IPS-15b (cell line): ENCODE results near the gene WBP1L.
"Not testable (repeated sequence)": the region's sequence is repeated elsewhere in the genome, so short reads cannot be mapped to it uniquely, and the experiment has no call there.

Experiments
- H3K27me3 ChIP-seq: one replicate; pipeline ENCODE4 v1.6.1; 2013; ENCODE audit warnings: low read length; ENCODE audit not compliant: control insufficient read depth, insufficient read depth
- H3K36me3 ChIP-seq: one replicate; pipeline ENCODE4 v1.6.1; 2013; ENCODE audit warnings: low read length; ENCODE audit not compliant: control insufficient read depth, insufficient read depth
- H3K4me1 ChIP-seq: one replicate; pipeline ENCODE4 v1.6.1; 2013; ENCODE audit warnings: mild to moderate bottlenecking, low read length; ENCODE audit not compliant: control insufficient read depth, insufficient read depth
- H3K4me3 ChIP-seq: one replicate; pipeline ENCODE4 v1.5.1; 2013; ENCODE audit warnings: low read depth, low read length
- H3K9ac ChIP-seq: one replicate; pipeline ENCODE4 v1.6.1; 2013; ENCODE audit warnings: low read depth, mild to moderate bottlenecking, low read length
- H3K9me3 ChIP-seq: one replicate; pipeline ENCODE4 v1.6.1; 2013; ENCODE audit warnings: mild to moderate bottlenecking, low read length; ENCODE audit not compliant: control insufficient read depth, insufficient read depth

Gene WBP1L

DNA sequence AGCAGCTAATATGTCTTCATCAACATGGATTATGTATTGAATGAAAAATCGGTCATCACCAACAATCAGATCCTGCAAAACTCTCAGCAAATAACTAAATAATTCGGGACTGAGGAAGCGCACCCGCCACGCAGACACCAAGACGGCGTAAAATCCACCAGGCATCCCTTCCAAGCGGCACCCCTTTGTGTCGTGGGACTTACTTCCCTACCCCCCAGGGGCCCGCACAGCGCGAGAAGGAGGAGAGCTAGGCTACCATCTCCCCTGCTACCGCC lies 30.3 kb upstream of the WBP1L start:
- Histone ChIP-seq H3K4me3 (peak overlapping the region; percentile 88), H3K4me1 (peaks cover 20% of the 10 kb centered on the region), H3K27me3 (no peaks in the 10 kb centered on the region), H3K9ac (peak overlapping the region; percentile 82), H3K9me3 (no peaks in the 10 kb centered on the region), H3K36me3 (no peaks in the 10 kb centered on the region)

DNA sequence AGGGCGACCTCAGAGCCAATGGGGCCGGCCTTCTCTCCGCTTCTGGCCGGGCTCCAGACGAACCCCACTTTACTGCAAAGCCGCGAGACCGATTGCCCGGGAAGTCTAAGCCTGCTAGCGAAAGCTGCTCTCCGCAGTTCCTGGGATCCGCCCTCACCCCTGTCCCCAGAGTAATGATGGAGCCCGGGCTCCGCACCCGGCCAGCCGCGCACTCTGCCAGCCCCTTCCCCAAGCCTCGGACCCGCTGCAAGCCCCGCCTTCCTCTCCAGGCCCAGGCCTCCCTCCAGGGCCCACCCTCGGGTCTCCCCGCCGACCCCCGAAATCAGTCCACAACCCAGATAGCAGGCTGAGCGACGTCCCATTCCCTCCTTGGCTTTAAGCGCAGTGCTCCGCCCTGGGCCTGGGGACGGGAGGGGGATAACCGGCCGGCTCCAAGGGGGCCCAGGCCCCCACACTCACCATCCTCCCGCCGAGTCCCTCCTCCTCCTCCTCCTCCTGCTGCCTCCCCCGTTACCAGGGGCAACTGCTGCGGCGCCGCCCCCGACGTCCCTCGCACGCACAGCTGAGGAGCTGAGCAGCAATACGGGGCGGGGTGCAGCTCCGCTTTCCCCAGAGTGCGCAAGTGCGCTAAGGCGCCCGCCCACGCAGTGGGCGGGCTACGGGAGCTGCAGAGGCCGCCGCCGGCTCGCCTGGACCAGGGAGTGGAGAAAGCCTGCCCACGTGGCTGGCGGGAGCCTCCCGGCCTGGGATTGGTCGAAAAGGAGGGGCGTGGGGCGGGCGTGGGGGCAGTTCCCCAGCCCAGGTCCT lies 29.7 kb upstream of the WBP1L start, which contains the start of gene ARL3:
Gene ARL3, minus strand, starts transcription at position 584 of the 807 bp plus-strand sequence. Its CDS starts 122 bp downstream, at position 462.
- Histone ChIP-seq H3K9me3 (no peaks in the 10 kb centered on the region), H3K27me3 (no peaks in the 10 kb centered on the region), H3K4me1 (peaks cover 22% of the 10 kb centered on the region), H3K4me3 (peak within 1 kb of the TSS; percentile 93), H3K9ac (peak within 1 kb of the TSS; percentile 92), H3K36me3 (no peaks in the 10 kb centered on the region)

GRCh38 chr10:102714621-102715455 lies 28.9 kb upstream of the WBP1L start, which contains the start of gene SFXN2:
Gene SFXN2 (plus strand): TSS chr10:102714636. CDS start chr10:102726637, 12,001 bp downstream.
- Histone ChIP-seq H3K4me3 (peak within 1 kb of the TSS; percentile 93), H3K9me3 (no peaks in the 10 kb centered on the region), H3K36me3 (no peaks in the 10 kb centered on the region), H3K27me3 (no peaks in the 10 kb centered on the region), H3K9ac (peak within 1 kb of the TSS; percentile 92), H3K4me1 (peaks cover 22% of the 10 kb centered on the region)

DNA sequence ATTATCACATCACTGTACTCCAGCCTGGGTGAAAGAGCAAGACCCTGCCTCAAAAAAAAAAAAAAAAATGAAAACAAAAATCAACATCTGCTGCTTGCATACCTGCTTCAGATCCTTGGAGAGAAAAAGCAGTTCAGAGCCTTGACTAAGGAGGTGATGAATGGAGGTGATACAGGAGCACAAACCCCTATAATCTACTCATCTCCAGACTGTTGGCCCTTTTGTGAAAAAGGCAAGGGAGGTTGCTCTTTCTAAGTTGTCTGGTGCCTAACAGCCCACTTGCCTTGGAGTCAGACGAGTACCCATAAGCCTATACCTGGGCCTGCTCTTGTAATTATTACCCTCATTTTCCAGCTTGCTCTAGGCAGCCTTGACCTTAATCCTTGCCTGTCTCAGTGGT lies 27.9 kb upstream of the WBP1L start:
- no peaks in the 10 kb centered on the region for H3K27me3 ChIP-seq
- H3K36me3 ChIP-seq, result no peaks in the 10 kb centered on the region
- H3K4me1 ChIP-seq, result peaks cover 25% of the 10 kb centered on the region
- H3K9ac ChIP-seq, result no peak overlapping the region
- no peaks in the 10 kb centered on the region for H3K9me3 ChIP-seq
- H3K4me3 ChIP-seq, result peak overlapping the region; percentile 1

GRCh38 chr10:102716900-102717565 lies 26.7 kb upstream of the WBP1L start:
- peaks cover 28% of the 10 kb centered on the region for H3K4me1 ChIP-seq
- not testable (repeated sequence) for H3K27me3 ChIP-seq, H3K9me3 ChIP-seq, H3K9ac ChIP-seq, H3K4me3 ChIP-seq, H3K36me3 ChIP-seq

- Histone ChIP-seq H3K9me3 (no peaks in the 10 kb centered on the region), H3K36me3 (no peaks in the 10 kb centered on the region), H3K4me3 (no peak overlapping the region), H3K9ac (no peak overlapping the region), H3K27me3 (no peaks in the 10 kb centered on the region), H3K4me1 (peaks cover 22% of the 10 kb centered on the region)
Measured at GRCh38 chr10:102718220-102718619, 25.5 kb upstream of the WBP1L start.

GRCh38 chr10:102720337-102720736 lies 23.4 kb upstream of the WBP1L start:
- Histone ChIP-seq H3K4me3 (no peak overlapping the region), H3K27me3 (no peaks in the 10 kb centered on the region), H3K9ac (no peak overlapping the region), H3K9me3 (no peaks in the 10 kb centered on the region), H3K36me3 (no peaks in the 10 kb centered on the region), H3K4me1 (peaks cover 22% of the 10 kb centered on the region)

DNA sequence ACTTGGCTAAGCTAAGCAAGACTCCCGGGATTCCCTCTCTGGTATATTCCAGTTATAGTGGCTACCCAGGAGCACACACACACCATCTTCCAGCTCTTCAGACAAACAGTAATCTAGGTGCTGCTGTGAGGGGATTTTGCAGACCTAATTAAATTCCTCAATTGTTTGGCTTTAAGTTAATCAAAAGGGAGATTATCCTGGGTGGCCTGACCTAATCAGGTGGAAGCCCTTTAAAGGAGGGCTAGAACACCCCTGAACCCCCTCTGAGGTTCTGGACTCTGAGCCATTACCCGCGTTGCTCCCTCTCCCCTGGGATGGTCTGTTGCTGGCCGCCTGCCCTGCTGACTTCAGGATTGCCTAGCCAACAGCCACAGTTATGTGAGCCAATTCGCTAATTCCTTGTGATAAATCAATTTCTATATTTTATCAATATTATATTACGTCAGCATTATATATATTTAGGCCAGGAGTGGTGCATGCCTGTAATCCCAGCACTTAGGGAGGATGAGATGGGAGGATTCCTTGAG lies 22.9 kb upstream of the WBP1L start:
- Histone ChIP-seq H3K9ac (no peak overlapping the region), H3K9me3 (no peaks in the 10 kb centered on the region), H3K27me3 (no peaks in the 10 kb centered on the region), H3K36me3 (no peaks in the 10 kb centered on the region), H3K4me1 (peaks cover 20% of the 10 kb centered on the region), H3K4me3 (no peak overlapping the region)

DNA sequence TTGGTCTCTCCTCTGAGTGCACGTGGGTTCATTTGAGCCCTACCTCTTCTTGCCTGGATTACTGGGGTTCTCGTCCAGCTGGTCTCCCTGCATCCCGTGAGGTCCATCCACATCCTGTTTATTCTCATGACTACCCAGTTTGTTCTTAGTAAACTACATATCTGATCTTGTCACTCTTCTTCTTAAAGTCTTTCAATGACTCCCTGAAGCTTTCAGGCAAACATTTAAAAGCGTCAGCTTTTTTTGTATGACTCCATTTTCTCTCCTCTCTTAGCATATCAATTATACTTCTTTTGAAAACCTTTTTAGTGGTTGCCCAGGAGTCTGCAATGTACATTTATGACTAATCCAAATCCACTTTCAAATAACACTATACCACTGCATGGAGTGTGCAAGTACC lies 21.8 kb upstream of the WBP1L start:
- peaks cover 9% of the 10 kb centered on the region for H3K36me3 ChIP-seq
- no peaks in the 10 kb centered on the region for H3K9me3 ChIP-seq
- no peak overlapping the region for H3K9ac ChIP-seq

DNA sequence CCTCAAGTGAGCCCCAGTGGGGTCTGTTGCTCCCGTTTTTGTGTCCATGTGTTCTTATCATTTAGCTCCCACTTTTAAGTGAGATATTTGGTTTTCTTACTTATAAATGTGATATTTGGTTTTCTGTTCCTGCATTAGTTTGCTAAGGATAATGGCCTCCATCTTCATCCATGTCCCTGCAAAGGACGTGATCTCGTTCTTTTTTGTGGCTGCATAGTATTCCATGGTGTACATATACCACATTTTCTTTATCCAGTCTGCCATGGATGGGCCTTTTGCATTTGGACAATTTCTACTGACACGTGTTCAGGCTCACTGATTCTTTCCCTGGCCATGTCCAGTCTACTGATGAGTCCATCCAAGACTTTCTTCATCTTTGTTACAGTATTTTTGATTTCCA lies 19.8 kb upstream of the WBP1L start:
- Histone ChIP-seq H3K36me3 (peaks cover 23% of the 10 kb centered on the region), H3K27me3 (no peaks in the 10 kb centered on the region), H3K9me3 (no peaks in the 10 kb centered on the region), H3K4me1 (peaks cover 6% of the 10 kb centered on the region), H3K4me3 (no peak overlapping the region), H3K9ac (no peak overlapping the region)

More for the DNA sequence above, 21.8 kb upstream of the WBP1L start:
- no peaks in the 10 kb centered on the region for H3K27me3 ChIP-seq
- H3K4me3 ChIP-seq, result no peak overlapping the region
- peaks cover 19% of the 10 kb centered on the region for H3K4me1 ChIP-seq

DNA sequence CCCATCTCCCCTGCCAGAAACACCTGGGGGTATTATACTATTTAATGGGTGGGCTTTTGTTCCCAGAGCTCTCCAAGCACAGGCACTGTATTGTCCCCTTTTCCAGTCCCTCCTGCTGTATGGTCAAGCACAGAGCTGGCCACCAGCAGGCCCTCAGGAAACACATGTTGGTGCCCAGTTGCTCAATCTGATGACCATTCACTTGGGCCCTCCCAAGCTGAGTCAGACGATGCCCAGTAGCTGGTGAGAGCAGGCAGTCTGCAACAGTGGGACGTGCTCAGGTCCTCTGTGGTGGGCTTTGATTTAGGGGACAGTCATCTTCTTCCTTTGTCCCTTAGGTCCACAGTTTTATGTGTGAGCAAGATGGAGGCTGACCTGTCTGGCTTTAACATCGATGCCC lies 17.5 kb upstream of the WBP1L start:
- Histone ChIP-seq H3K36me3 (peaks cover 35% of the 10 kb centered on the region), H3K4me1 (peaks cover 3% of the 10 kb centered on the region), H3K9me3 (no peaks in the 10 kb centered on the region), H3K27me3 (no peaks in the 10 kb centered on the region), H3K4me3 (no peak overlapping the region), H3K9ac (no peak overlapping the region)
